HG03442 (cell line): ENCODE data around the gene MYH10.
"Not testable (repeated sequence)": the region's sequence is repeated elsewhere in the genome, so short reads cannot be mapped to it uniquely, and the experiment has no call there.

Experiments used
- ATAC-seq: cut with Tn5 transposase; IDR thresholded peaks from one replicate; pipeline ENCODE4 v1.9.1; 2021; ENCODE audit warnings: mild to moderate bottlenecking, moderate library complexity; ENCODE audit not compliant: unreplicated experiment

The MYH10 gene

DNA sequence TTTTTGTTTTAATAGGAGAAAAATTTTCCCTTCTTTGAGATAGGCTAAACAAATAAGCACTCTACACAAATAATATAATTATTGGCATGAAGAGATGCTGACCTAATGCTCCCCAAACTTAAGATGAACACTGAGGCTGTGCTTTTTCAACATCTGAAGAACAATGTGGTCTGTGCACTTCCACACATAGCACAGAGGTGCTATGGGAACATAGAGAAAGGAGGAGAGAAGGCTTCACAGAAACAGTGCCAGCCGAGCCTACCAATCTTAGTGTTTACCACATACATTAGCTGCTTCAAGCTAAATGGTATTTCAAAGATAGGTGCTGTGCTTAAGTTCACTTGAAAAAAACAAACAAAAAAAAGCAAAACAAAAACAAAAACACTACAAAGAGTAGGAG, 72.4 kb downstream of the MYH10 start:
- ATAC-seq, result no peak

- ATAC-seq, result no peak
These were observed 73.2 kb downstream of the MYH10 start for GRCh38 chr17:8557176-8557806.

DNA sequence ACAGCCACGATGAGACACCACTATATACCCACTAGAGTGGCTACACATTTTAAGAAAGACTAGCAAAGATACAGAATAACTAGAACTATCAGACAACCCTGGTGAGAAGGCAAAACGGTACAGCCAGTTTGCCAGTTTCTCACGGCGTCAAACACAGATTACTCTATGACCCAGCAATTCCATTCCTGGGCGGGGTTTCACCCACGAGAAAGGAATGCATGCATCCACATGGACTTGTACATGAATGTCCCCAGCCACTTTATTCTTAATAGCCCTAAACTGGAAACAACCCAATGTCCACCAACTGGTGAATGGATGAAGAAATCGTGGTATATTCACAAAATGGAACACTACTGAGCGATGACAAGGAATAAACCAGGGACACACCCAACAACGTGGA, 74.5 kb downstream of the MYH10 start:
- ATAC-seq, result no peak

DNA sequence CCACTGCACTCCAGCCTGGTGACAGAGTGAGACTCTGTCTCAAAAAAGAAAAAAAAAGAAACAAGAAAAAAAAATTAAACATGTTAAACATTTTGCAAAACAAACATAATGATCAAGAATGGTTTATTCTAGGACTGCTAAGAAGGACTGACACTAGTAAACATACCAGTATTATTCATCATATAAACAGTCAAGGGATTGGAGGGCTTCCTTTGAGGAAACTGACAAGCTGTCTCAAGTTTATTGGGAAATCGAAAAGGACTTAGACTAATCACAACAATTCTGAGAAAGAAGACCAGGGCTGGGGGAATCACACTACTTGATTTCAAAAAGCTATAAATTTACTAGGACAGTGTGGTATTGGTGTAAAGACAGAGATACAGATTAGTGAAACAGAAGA, 75.5 kb downstream of the MYH10 start:
- no peak for ATAC-seq

GRCh38 chr17:8552577-8553320, 77.8 kb downstream of the MYH10 start:
- no peak for ATAC-seq

DNA sequence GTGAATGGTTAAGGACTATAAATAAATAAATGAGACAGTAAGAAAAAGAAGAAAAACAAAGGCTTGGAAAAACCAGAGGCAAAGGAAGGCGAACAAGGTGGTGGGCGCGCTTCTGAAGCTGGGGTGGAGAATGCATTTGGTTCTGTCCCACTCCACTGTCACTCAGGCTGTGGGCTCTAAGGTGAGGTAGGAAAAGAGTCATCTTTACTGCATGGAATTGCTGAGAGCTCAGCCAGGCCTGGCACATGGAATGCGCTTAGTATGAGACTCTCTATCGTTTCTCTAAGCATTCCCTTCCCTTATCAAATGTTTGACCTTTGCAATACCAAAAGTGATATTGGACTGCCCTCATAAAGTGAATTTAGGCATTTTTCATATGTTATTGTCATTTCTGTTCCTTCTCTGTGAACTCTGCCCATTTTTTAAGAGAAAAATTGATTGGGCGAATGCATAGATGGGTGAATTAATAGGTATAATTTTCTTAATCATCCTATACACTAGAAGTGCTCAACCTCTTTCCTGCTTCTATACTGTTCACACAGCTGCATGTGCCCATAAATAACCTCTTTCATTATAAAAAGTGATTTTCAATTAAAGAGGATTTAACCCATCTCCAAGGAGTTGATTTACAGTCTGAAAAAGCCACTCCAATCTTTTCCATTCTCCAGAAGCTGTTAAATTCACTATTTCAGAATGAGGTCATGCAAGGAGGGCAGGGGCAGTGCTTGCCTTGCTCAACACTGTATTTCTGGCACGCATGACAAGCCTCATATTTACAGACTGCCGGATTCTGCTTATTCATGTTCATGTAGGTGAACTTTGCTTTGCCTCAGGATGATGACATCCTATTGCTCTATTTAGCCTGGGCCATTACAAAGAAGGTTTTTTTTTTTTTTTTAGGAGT, 87.7 kb downstream of the MYH10 start:
- ATAC-seq, result no peak

DNA sequence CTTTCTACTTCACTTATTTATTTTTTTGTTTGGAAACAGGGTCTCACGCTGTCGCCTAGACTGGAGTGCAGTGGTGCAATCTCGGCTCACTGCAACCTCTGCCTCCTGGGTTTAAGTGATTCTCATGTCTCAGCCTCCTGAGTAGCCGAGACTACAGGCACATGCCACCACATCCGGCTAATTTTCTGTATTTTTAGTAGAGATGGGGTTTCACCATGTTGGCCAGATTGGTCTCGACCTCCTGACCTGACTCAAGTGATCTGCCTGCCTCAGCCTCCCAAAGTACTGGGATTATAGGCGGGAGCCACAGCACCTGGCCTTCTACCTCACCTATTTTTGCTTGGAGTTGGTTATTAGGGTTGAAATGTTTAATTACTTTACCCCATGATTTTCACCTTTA, 90.5 kb downstream of the MYH10 start:
- ATAC-seq, result not testable (repeated sequence)

GRCh38 chr17:8537734-8538133, 92.8 kb downstream of the MYH10 start:
- ATAC-seq, result no peak

- no peak for ATAC-seq
These were observed 95.9 kb downstream of the MYH10 start for GRCh38 chr17:8534498-8535188.

- ATAC-seq, result no peak
These were observed 98.5 kb downstream of the MYH10 start for GRCh38 chr17:8532021-8532420.

DNA sequence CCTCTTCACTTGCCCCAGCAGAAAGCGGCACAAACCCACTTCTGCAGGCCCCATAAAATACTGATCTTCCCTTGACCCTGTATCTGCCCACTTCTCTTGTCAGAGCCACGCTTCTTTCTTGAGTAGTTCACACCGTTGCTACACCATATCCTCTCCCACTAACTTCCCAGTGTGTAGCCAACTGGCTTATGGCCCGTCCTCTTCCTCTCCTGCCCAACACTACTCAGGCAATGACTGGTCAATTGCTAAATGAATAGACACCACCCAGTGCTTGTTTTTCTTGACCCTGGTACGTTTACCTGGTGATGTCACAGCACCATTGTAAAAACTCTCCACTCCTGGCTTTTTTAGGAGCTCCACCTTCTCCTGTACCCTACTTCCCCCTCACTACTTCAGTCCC, 107.9 kb downstream of the MYH10 start:
- ATAC-seq, result no peak

DNA sequence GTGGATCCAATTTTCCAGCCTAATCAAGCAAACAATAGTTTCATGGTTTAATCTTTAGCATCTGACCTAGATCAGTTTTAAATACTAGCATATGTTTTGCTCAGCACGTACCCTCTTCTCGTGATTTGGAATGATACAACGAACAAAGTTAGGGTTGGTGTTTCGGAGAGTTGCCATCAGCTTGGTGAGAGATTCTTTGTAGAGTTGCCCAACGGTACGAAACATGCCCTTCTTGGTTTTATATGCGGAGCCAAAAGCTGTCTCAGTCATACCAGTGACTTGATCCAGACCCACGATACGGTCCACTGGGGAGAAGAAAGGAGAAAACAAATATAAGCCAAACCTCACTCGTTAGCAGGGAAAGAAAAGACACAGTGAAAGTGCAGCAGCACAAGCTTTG, 109.5 kb downstream of the MYH10 start:
- no peak for ATAC-seq

- ATAC-seq, result no peak
These were observed 111.7 kb downstream of the MYH10 start for GRCh38 chr17:8518850-8519249.

GRCh38 chr17:8518326-8518725, 112.2 kb downstream of the MYH10 start:
- no peak for ATAC-seq

DNA sequence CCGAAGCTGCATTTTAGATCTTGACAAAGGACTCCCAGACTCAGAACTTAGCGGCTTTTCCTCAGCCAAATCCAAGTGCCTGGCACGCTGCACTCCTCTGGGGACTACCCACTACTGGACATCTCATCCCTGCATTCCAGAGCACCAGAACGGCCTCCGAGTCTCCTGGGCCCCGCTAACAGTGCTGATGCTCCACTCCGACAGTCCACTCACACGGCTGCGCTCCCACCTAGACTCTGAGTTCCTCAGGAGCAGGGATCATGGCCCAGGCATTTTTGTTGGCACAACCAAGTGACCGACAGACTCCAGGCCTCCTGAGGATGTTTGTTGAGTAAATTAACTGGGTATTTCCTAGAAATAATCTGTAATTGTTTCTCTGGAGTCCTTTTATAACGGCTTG, 115.7 kb downstream of the MYH10 start:
- no peak for ATAC-seq

- ATAC-seq, result no peak
These were observed 124.4 kb downstream of the MYH10 start for GRCh38 chr17:8506145-8506544.

- ATAC-seq, result no peak
These were observed 125.9 kb downstream of the MYH10 start for GRCh38 chr17:8504460-8505207.

GRCh38 chr17:8503807-8504206, 126.7 kb downstream of the MYH10 start:
- no peak for ATAC-seq

DNA sequence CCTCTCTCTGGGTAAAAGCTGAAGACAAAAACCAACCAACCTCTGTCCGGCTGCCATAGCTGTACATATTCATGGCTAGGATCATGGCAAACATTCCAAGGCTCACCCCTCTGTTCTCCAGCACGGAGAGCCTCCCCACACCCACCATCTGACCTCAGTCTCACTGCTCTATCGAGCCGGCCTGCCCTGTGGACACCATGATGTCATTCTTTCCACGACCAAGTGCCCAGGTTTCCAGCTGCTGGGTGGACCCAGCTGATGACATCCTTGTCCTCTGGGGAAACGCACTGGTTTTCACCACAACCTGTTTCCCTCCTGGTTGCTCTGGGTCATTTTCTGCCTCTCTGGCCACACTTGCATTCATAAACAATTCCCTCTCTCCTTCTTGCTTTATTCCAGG, 127.2 kb downstream of the MYH10 start:
- ATAC-seq, result no peak

- ATAC-seq, result no peak
These were observed 128.4 kb downstream of the MYH10 start for GRCh38 chr17:8502126-8502525.
